Mesendoderm (in vitro differentiated cells): ENCODE data around the gene PCDH20.

ENCODE experiments used
- DNase-seq: peaks from one replicate; pipeline ENCODE4 v3.0.0; 2013
- H2AK5ac ChIP-seq: 2 replicates; pipeline ENCODE4 v1.6.1; 2013; ENCODE audit warnings: low read length, inconsistent platforms
- H2BK120ac ChIP-seq: 2 replicates; pipeline ENCODE4 v1.6.1; 2013; ENCODE audit warnings: low read depth, mild to moderate bottlenecking, low read length, moderate library complexity, mixed read lengths
- H2BK15ac ChIP-seq: replicated peaks from 2 replicates; pipeline ENCODE4 v1.6.1; 2013; ENCODE audit warnings: low read depth, mild to moderate bottlenecking, moderate library complexity
- H2BK5ac ChIP-seq: 2 replicates; pipeline ENCODE4 v1.6.1; 2013; ENCODE audit warnings: low read length, inconsistent platforms
- H3K18ac ChIP-seq: 2 replicates; pipeline ENCODE4 v1.6.1; 2013; ENCODE audit warnings: mild to moderate bottlenecking, low read length, mixed read lengths
- H3K23ac ChIP-seq: one replicate; pipeline ENCODE4 v1.6.1; 2013; ENCODE audit warnings: low read length
- H3K27ac ChIP-seq: 2 replicates; pipeline ENCODE4 v1.5.1; 2013; ENCODE audit warnings: low read depth, mild to moderate bottlenecking, inconsistent platforms, low read length, moderate library complexity
- H3K27me3 ChIP-seq: 2 replicates; pipeline ENCODE4 v1.6.1; 2013; ENCODE audit warnings: low read length, control low read depth, mild to moderate bottlenecking, inconsistent platforms; ENCODE audit not compliant: insufficient read depth, poor library complexity
- H3K36me3 ChIP-seq: 2 replicates; pipeline ENCODE4 v1.6.1; 2013; ENCODE audit warnings: low read length, inconsistent platforms; ENCODE audit not compliant: control insufficient read depth, insufficient read depth
- H3K4ac ChIP-seq: one replicate; pipeline ENCODE4 v1.6.1; 2013; ENCODE audit warnings: low read depth, mild to moderate bottlenecking, low read length, moderate library complexity
- H3K4me1 ChIP-seq: 2 replicates; pipeline ENCODE4 v1.6.1; 2013; ENCODE audit warnings: low read depth, low read length, inconsistent platforms; ENCODE audit not compliant: control insufficient read depth
- H3K4me2 ChIP-seq: 2 replicates; pipeline ENCODE4 v1.6.1; 2013; ENCODE audit warnings: low read length
- H3K4me3 ChIP-seq: 2 replicates; pipeline ENCODE4 v1.5.1; 2013; ENCODE audit warnings: mild to moderate bottlenecking, low read length
- H3K56ac ChIP-seq: one replicate; pipeline ENCODE4 v1.6.1; 2013; ENCODE audit warnings: low read length
- H3K79me1 ChIP-seq: 2 replicates; pipeline ENCODE4 v1.6.1; 2013; ENCODE audit warnings: low read length, inconsistent platforms
- H3K79me2 ChIP-seq: 2 replicates; pipeline ENCODE4 v1.6.1; 2013; ENCODE audit warnings: mild to moderate bottlenecking, low read length; ENCODE audit not compliant: control insufficient read depth, insufficient read depth
- H3K9ac ChIP-seq: 2 replicates; pipeline ENCODE4 v1.6.1; 2013; ENCODE audit warnings: low read length, inconsistent platforms
- H4K5ac ChIP-seq: one replicate; pipeline ENCODE4 v1.6.1; 2013; ENCODE audit warnings: low read length
- H4K8ac ChIP-seq: one replicate; pipeline ENCODE4 v1.6.1; 2013; ENCODE audit warnings: low read depth, mild to moderate bottlenecking, control low read depth, low read length, moderate library complexity
- WGBS: extraction: QIAGEN DNeasy Blood & Tissue Kit; methylation state at CpG from one replicate; pipeline ENCODE4 v1.1.7; 2013; ENCODE audit warnings: low lambda C conversion rate, missing lambda C conversion rate; ENCODE audit not compliant: insufficient coverage; ENCODE audit errors: extremely low coverage; 5-methylcytosine and 5-hydroxymethylcytosine counted together

The PCDH20 gene

GRCh38 chr13:61415058-61415721, 459 bp downstream of the PCDH20 start:
- Histone ChIP-seq H4K8ac (no peak overlapping the region), H3K36me3 (no peaks in the 10 kb centered on the region), H3K4me1 (no peaks in the 10 kb centered on the region), H2BK120ac (no peak overlapping the region), H3K27ac (no peak overlapping the region), H3K4ac (no peak overlapping the region), H4K5ac (no peak overlapping the region), H2AK5ac (no peak overlapping the region), H2BK15ac (no peak overlapping the region), H3K23ac (no peak overlapping the region), H3K56ac (peak overlapping the region; percentile 70), H3K18ac (peak overlapping the region; percentile 52), H2BK5ac (no peak overlapping the region), H3K79me2 (no peaks in the 10 kb centered on the region), H3K27me3 (peaks cover 2% of the 10 kb centered on the region), H3K4me2 (peak overlapping the region; percentile 81), H3K4me3 (peak overlapping the region; percentile 59), H3K9ac (peak overlapping the region; percentile 61), H3K79me1 (no peaks in the 10 kb centered on the region)
- no CpG with 5 or more reads among the region's 30 CpGs for WGBS
- DNase-seq, result peak; percentile 96

GRCh38 chr13:61414686-61415057, 977 bp downstream of the PCDH20 start:
- Histone ChIP-seq H3K18ac (no peak overlapping the region), H3K4me2 (peak overlapping the region; percentile 81), H4K5ac (no peak overlapping the region), H3K23ac (no peak overlapping the region), H3K36me3 (no peaks in the 10 kb centered on the region), H2BK120ac (no peak overlapping the region), H3K56ac (peak overlapping the region; percentile 70), H4K8ac (no peak overlapping the region), H3K9ac (peak overlapping the region; percentile 50), H2AK5ac (no peak overlapping the region), H3K79me1 (no peaks in the 10 kb centered on the region), H3K4me1 (no peaks in the 10 kb centered on the region), H3K79me2 (no peaks in the 10 kb centered on the region), H3K4ac (no peak overlapping the region), H3K4me3 (peak overlapping the region; percentile 59), H2BK5ac (no peak overlapping the region), H3K27me3 (peaks cover 2% of the 10 kb centered on the region), H2BK15ac (no peak overlapping the region), H3K27ac (no peak overlapping the region)
- no CpG with 5 or more reads among the region's 16 CpGs for WGBS
- no peak for DNase-seq

GRCh38 chr13:61413572-61414535, 1.8 kb downstream of the PCDH20 start:
- no peak overlapping the region for H3K27ac ChIP-seq

GRCh38 chr13:61410669-61411297, 4.9 kb downstream of the PCDH20 start:
- Histone ChIP-seq H3K27ac (no peak overlapping the region), H3K36me3 (no peaks in the 10 kb centered on the region), H3K79me2 (no peaks in the 10 kb centered on the region), H3K9ac (no peak overlapping the region), H3K27me3 (peaks cover 2% of the 10 kb centered on the region), H2BK15ac (no peak overlapping the region), H3K79me1 (no peaks in the 10 kb centered on the region), H3K4me2 (no peak overlapping the region), H4K8ac (no peak overlapping the region), H3K23ac (no peak overlapping the region), H3K56ac (no peak overlapping the region), H4K5ac (no peak overlapping the region), H3K4me3 (no peak overlapping the region), H2BK120ac (no peak overlapping the region), H3K4me1 (no peaks in the 10 kb centered on the region), H3K4ac (no peak overlapping the region), H2AK5ac (no peak overlapping the region), H2BK5ac (no peak overlapping the region), H3K18ac (no peak overlapping the region)
- DNase-seq, result peak; percentile 16
- no CpG with 5 or more reads among the region's 1 CpG for WGBS

More at GRCh38 chr13:61413572-61414535, 1.8 kb downstream of the PCDH20 start:
- no peak overlapping the region for H4K8ac ChIP-seq
- no peaks in the 10 kb centered on the region for H3K79me2 ChIP-seq
- H2BK120ac ChIP-seq, result no peak overlapping the region
- H2AK5ac ChIP-seq, result no peak overlapping the region
- H2BK5ac ChIP-seq, result no peak overlapping the region
- no peaks in the 10 kb centered on the region for H3K4me1 ChIP-seq
- H3K9ac ChIP-seq, result peak overlapping the region; percentile 28
- no peak overlapping the region for H3K18ac ChIP-seq
- no peaks in the 10 kb centered on the region for H3K79me1 ChIP-seq
- peak overlapping the region; percentile 24 for H3K4me3 ChIP-seq
- H3K4ac ChIP-seq, result no peak overlapping the region
- peak; percentile 6 for DNase-seq
- no peak overlapping the region for H2BK15ac ChIP-seq
- peak overlapping the region; percentile 9 for H3K23ac ChIP-seq
- H4K5ac ChIP-seq, result no peak overlapping the region
- H3K27me3 ChIP-seq, result peaks cover 2% of the 10 kb centered on the region
- peak overlapping the region; percentile 45 for H3K56ac ChIP-seq
- no peaks in the 10 kb centered on the region for H3K36me3 ChIP-seq
- no CpG with 5 or more reads among the region's 41 CpGs for WGBS
- peak overlapping the region; percentile 81 for H3K4me2 ChIP-seq

GRCh38 chr13:61410266-61410665, 5.4 kb downstream of the PCDH20 start:
- no peak overlapping the region for H4K5ac ChIP-seq
- H2AK5ac ChIP-seq, result no peak overlapping the region
- no peak overlapping the region for H3K9ac ChIP-seq
- no peak overlapping the region for H3K18ac ChIP-seq
- no peaks in the 10 kb centered on the region for H3K4me1 ChIP-seq
- no peak overlapping the region for H2BK15ac ChIP-seq
- no peak overlapping the region for H2BK120ac ChIP-seq
- no peak overlapping the region for H3K23ac ChIP-seq
- H3K27ac ChIP-seq, result no peak overlapping the region
- no peaks in the 10 kb centered on the region for H3K79me1 ChIP-seq
- no peak overlapping the region for H3K4ac ChIP-seq
- no peaks in the 10 kb centered on the region for H3K79me2 ChIP-seq
- DNase-seq, result no peak
- WGBS, result no CpG with 5 or more reads among the region's 2 CpGs
- H3K4me2 ChIP-seq, result no peak overlapping the region
- peaks cover 2% of the 10 kb centered on the region for H3K27me3 ChIP-seq
- no peaks in the 10 kb centered on the region for H3K36me3 ChIP-seq
- no peak overlapping the region for H2BK5ac ChIP-seq
- H3K4me3 ChIP-seq, result no peak overlapping the region
- H4K8ac ChIP-seq, result no peak overlapping the region
- H3K56ac ChIP-seq, result no peak overlapping the region
